ENCODE results near the gene IL12B.

DNA sequence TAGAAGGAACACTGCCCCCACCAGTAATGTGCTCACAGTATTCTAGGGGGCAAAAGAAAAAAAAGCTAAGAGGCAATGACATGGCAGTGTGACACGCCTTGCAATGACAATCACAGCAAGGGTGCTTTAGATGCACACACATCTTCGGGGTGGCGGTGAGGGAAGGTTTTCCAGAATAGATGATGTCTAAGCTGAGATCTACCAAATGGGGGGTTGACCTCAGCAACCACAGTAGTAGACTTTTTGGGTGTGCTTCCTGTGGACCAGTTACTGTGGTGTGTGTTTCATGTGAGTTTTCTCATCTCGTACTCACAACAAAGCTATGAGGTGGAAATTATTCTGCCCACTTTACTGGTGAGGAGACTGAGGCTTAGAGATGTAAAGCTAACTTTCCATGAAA, 10.2 kb upstream of the IL12B start:
- no peak for TF ChIP-seq POLR2A (IDR thresholded peaks at IDR 0.05; ENCODE audit: low read depth, low read length)
- TF ChIP-seq POLR2AphosphoS5 (IDR thresholded peaks at IDR 0.05; ENCODE audit: low read depth, low read length) = no peak
- TF ChIP-seq TAF1 (IDR thresholded peaks at IDR 0.05; ENCODE audit: low read depth, low read length) = no peak
- TF ChIP-seq SPI1 (IDR thresholded peaks at IDR 0.05; ENCODE audit: low read depth, low read length) = no peak

All from GM12891 (cell line).